ENCODE results near the gene ACACA. TPM values are rescaled to one million over a fixed set of nuclear protein-coding genes. Genes with fewer than 3 reads are reported as not detected.

The ACACA gene
- total and polyA plus RNA-seq, 2 experiments from 2014 or later: 59.6 to 164 TPM

DNA sequence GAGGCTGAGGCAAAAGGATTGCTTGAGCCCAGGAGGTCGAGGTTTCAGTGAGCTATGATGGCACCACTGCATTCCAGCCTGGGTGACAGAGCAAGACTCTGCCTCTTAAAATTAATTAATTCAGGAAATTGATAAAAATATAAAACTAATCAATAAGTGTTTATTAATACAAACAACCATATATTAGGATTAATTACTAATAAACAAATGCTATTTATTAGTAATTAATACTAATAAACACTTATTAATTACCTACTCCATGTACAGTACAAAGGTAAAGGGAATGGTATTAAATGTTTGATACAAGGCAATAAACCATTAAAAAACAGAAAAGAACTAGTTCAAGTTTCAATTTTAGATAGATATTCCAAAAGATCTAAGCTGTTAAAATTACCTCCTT lies 150.0 kb downstream of the ACACA start (continued):
- TF ChIP-seq, protein P1, sequence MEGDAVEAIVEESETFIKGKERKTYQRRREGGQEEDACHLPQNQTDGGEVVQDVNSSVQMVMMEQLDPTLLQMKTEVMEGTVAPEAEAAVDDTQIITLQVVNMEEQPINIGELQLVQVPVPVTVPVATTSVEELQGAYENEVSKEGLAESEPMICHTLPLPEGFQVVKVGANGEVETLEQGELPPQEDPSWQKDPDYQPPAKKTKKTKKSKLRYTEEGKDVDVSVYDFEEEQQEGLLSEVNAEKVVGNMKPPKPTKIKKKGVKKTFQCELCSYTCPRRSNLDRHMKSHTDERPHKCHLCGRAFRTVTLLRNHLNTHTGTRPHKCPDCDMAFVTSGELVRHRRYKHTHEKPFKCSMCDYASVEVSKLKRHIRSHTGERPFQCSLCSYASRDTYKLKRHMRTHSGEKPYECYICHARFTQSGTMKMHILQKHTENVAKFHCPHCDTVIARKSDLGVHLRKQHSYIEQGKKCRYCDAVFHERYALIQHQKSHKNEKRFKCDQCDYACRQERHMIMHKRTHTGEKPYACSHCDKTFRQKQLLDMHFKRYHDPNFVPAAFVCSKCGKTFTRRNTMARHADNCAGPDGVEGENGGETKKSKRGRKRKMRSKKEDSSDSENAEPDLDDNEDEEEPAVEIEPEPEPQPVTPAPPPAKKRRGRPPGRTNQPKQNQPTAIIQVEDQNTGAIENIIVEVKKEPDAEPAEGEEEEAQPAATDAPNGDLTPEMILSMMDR (conservative IDR thresholded peaks at IDR 0.05; ENCODE audit: low read depth in 2 of 2): no peak
- no peak for TF ChIP-seq CREB1 (CRISPR knock-in tag; IDR thresholded peaks at IDR 0.05; ENCODE audit: low read depth)
- no peak for TF ChIP-seq ETS1 (IDR thresholded peaks at IDR 0.05)

DNA sequence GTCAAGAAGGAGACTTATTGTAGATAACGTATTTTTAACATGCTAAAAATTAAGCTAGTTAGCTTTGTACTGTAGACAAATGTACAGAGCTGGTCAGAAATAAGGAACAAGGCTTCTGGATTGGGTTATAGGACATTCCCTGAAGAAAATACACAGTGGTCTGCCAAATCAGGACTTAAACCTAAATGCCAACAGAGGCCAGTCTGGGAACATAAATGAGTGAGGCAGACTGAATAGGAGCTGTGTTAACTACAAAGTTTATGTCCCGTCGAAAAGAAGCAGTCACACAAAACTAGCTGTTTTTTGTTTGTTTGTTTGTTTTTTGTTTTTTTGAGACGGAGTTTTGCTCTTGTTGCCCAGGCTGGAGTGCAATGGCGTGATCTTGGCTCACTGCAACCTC lies 151.2 kb downstream of the ACACA start:
- Histone ChIP-seq H3K27me3 (ENCODE audit: insufficient read depth) (no peaks in the 10 kb centered on the region), H3K4me1 (ENCODE audit: insufficient read depth) (no peaks in the 10 kb centered on the region), H4K20me1 (replicated peaks; ENCODE audit: insufficient read depth) (peaks cover 14% of the 10 kb centered on the region), H3K4me2 (no peak overlapping the region), H3K9me2 (ENCODE audit: insufficient read depth) (no peaks in the 10 kb centered on the region), H3K27ac (ENCODE audit: low read depth) (no peak overlapping the region), H3K36me3 (ENCODE audit: insufficient read depth) (peaks cover 41% of the 10 kb centered on the region), H3K79me2 (replicated peaks; ENCODE audit: insufficient read depth) (no peaks in the 10 kb centered on the region), H2AFZ (no peak overlapping the region), H3F3A (replicated peaks; ENCODE audit: low read depth) (peaks cover 2% of the 10 kb centered on the region; the same call in 1 of the 2 replicates), H3K4me3 (no peak overlapping the region)
- no peak for DNase-seq (ENCODE audit: low spot score)
- Mint-ChIP-seq H3K4me1 (no peaks in the 10 kb centered on the region), H3K4me3 (no peak overlapping the region), H3K9me3 (no peaks in the 10 kb centered on the region), H3K27me3 (ENCODE audit: insufficient read depth, low read depth, poor library complexity) (no peaks in the 10 kb centered on the region), H3K27ac (no peak overlapping the region), H3K36me3 (ENCODE audit: low read depth) (peaks cover 49% of the 10 kb centered on the region)
- no peak for ATAC-seq
- TF ChIP-seq, protein P2, sequence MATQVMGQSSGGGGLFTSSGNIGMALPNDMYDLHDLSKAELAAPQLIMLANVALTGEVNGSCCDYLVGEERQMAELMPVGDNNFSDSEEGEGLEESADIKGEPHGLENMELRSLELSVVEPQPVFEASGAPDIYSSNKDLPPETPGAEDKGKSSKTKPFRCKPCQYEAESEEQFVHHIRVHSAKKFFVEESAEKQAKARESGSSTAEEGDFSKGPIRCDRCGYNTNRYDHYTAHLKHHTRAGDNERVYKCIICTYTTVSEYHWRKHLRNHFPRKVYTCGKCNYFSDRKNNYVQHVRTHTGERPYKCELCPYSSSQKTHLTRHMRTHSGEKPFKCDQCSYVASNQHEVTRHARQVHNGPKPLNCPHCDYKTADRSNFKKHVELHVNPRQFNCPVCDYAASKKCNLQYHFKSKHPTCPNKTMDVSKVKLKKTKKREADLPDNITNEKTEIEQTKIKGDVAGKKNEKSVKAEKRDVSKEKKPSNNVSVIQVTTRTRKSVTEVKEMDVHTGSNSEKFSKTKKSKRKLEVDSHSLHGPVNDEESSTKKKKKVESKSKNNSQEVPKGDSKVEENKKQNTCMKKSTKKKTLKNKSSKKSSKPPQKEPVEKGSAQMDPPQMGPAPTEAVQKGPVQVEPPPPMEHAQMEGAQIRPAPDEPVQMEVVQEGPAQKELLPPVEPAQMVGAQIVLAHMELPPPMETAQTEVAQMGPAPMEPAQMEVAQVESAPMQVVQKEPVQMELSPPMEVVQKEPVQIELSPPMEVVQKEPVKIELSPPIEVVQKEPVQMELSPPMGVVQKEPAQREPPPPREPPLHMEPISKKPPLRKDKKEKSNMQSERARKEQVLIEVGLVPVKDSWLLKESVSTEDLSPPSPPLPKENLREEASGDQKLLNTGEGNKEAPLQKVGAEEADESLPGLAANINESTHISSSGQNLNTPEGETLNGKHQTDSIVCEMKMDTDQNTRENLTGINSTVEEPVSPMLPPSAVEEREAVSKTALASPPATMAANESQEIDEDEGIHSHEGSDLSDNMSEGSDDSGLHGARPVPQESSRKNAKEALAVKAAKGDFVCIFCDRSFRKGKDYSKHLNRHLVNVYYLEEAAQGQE (IDR thresholded peaks at IDR 0.05; ENCODE audit: unreplicated experiment): no peak
- no peak for TF ChIP-seq STAT1 (IDR thresholded peaks at IDR 0.05; ENCODE audit: unreplicated experiment)
- TF ChIP-seq POLR2AphosphoS5 (IDR thresholded peaks at IDR 0.05; ENCODE audit: low read depth): no peak

GRCh38 chr17:37247825-37248224 lies 158.8 kb downstream of the ACACA start:
- Mint-ChIP-seq H3K4me1 (no peaks in the 10 kb centered on the region), H3K9me3 (no peaks in the 10 kb centered on the region), H3K27ac (no peak overlapping the region), H3K36me3 (ENCODE audit: low read depth) (peaks cover 73% of the 10 kb centered on the region), H3K4me3 (no peak overlapping the region), H3K27me3 (ENCODE audit: insufficient read depth, low read depth, poor library complexity) (no peaks in the 10 kb centered on the region)
- no peaks in the 10 kb centered on the region; the same call in 1 of the 2 replicates for H3F3A ChIP-seq (replicated peaks; ENCODE audit: low read depth)
- H2AFZ ChIP-seq: no peak overlapping the region
- no peaks in the 10 kb centered on the region for H3K4me1 ChIP-seq (ENCODE audit: insufficient read depth)
- peaks cover 75% of the 10 kb centered on the region for H3K36me3 ChIP-seq (ENCODE audit: insufficient read depth)
- no peak overlapping the region for H3K4me2 ChIP-seq
- H3K9me2 ChIP-seq (ENCODE audit: insufficient read depth): no peaks in the 10 kb centered on the region
- no peak overlapping the region for H3K27ac ChIP-seq (ENCODE audit: low read depth)
- DNase-seq (ENCODE audit: low spot score) (no peak), ATAC-seq (no peak)
- H3K27me3 ChIP-seq (ENCODE audit: insufficient read depth): no peaks in the 10 kb centered on the region
- H3K4me3 ChIP-seq: no peak overlapping the region
- no peaks in the 10 kb centered on the region for H3K79me2 ChIP-seq (replicated peaks; ENCODE audit: insufficient read depth)
- peaks cover 7% of the 10 kb centered on the region for H4K20me1 ChIP-seq (replicated peaks; ENCODE audit: insufficient read depth)
- TF ChIP-seq CREB1 (CRISPR knock-in tag; IDR thresholded peaks at IDR 0.05; ENCODE audit: low read depth) (no peak), ETS1 (IDR thresholded peaks at IDR 0.05) (no peak), JUNB (IDR thresholded peaks at IDR 0.05; ENCODE audit: unreplicated experiment) (no peak)

Data from GM23338 (cell line).